GM20000 (cell line): Measurements from ENCODE around the gene BRSK1.

Experiments used
- DNase-seq: peaks from one replicate; pipeline ENCODE4 v3.0.0; 2012; ENCODE audit warnings: low spot score
- TF ChIP-seq, protein P1 (sequence below): IDR thresholded peaks from 2 replicates; pipeline ENCODE4 v1.5.1; 2012; ENCODE audit warnings: mild to moderate bottlenecking, control low read depth; ENCODE audit errors: extremely low read depth, missing control alignments

Gene BRSK1

DNA sequence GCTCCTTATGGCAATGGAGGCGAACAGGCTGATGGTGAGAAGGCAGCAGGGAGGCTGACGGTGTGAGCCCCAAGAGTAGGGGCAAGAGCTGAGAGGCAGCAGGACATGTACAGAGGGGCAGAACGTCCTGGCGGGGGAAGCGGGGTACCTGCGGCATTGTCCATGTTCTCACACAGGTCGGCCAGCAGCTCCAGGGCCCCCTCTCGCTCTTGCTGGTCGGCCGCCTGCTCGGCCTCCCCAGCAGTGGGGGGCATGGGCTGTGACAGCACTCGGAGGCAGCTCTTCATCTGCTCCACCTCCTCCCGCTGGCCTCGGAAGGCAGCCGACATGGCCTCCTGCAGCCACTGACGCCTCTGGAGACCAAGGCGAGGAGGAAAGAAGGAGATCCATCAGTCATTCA, 6.3 kb upstream of the BRSK1 start:
- no peak for DNase-seq
- TF ChIP-seq, protein P1, sequence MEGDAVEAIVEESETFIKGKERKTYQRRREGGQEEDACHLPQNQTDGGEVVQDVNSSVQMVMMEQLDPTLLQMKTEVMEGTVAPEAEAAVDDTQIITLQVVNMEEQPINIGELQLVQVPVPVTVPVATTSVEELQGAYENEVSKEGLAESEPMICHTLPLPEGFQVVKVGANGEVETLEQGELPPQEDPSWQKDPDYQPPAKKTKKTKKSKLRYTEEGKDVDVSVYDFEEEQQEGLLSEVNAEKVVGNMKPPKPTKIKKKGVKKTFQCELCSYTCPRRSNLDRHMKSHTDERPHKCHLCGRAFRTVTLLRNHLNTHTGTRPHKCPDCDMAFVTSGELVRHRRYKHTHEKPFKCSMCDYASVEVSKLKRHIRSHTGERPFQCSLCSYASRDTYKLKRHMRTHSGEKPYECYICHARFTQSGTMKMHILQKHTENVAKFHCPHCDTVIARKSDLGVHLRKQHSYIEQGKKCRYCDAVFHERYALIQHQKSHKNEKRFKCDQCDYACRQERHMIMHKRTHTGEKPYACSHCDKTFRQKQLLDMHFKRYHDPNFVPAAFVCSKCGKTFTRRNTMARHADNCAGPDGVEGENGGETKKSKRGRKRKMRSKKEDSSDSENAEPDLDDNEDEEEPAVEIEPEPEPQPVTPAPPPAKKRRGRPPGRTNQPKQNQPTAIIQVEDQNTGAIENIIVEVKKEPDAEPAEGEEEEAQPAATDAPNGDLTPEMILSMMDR: no peak

DNA sequence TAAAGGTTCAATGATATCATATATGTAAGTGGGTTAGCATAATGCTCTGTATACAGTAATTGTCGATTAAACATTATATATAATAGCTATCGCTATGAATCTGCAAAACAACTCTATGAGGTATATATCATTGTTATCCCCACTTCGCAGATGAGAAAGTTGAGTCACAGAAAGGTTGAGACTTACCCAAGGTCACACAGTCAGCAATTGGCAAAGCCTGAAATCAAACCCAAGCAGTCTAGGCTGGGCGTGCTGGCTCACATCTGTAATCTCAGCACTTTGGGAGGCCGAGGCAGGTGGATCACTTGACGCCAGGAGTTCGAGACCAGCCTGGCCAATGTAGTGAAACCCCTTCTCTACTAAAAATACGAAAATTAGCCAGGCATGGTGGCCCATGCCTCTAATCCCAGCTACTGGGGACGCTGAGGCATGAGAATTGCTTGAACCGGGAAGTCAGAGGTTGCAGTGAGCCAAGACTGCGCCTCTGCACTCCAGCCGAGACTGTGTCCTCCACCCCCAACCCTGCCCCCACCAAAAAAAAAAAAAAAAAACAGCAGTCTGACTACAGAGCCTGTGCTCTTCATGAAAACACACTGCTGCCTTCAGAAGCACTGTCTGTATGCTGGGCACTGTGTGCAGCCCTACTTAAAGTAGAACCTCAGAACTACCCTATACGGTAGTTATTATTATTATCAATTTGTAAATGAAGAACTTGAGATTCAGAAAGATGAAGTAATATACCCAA, 5.2 kb upstream of the BRSK1 start:
- DNase-seq: no peak

DNA sequence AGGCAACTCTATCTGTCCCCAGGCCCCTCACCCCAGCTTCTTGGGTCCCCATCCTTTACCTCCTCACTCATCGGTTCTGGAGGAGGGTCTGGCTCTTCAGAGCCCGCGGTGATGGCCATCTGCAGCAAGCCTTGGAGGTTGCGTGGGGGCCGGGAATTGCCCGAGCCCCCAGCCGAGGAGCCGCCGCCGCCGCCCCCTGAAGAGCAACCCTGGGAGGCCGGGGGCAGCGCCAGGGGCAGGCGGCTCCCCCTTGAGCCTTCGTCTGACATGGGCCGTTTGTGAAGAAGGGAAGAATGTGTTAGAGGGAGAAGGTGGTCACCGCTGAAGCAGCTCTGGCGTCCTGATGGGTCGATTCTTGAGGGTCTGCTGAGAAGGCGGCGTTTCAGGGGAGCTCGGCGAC, 4.5 kb upstream of the BRSK1 start:
- no peak for DNase-seq
- TF ChIP-seq, protein P1: no peak

More for the DNA sequence above, 5.2 kb upstream of the BRSK1 start:
- TF ChIP-seq, protein P1: no peak

DNA sequence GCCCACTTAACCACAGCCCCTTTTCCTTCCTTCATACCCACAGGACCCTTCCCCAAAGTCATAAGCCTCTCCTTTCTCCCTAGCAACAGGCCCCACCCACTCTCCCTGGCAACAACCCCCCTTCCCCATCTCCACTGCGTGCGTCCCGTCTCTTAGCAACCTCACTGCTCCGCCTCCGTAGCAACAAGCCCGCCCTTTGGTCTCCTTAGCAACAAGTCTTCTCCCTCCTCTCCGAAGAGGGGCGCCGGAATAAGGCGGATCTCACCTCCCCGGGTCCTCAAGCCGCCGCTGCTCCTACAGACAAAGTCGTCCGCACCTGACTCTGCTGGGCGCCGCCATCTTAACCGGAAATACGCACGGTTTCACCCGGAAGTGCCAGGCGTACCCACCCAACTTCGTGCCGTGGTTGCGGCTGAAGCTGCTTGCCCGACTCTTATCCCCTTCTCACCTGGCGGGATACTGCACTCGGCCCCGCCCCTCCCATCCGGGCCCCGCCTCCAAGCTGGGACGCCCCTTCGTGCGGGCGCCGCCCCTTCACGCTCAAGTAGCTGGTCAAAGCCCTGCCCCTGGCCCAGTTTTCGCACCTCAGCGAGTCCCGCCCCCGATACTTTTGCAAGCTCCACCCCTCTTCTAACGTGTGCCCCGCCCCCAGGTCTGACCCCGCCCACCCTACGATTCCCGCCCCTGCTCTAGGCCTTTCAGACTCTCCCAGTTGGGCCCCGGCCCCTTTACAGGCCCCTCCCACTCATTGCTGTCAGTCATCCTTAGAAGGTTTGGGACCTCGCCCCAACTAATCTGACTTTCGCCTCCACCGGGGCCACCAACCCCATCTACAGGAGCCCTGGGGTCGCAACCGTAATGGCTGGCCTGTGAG, 3.8 kb upstream of the BRSK1 start, which contains the start of gene HSPBP1:
HSPBP1 (minus strand) TSS at position 341 of the 874 bp plus-strand sequence. CDS start 502 bp downstream, outside the sequence.
- peak; percentile 89 for DNase-seq
- TF ChIP-seq, protein P1: no peak

DNA sequence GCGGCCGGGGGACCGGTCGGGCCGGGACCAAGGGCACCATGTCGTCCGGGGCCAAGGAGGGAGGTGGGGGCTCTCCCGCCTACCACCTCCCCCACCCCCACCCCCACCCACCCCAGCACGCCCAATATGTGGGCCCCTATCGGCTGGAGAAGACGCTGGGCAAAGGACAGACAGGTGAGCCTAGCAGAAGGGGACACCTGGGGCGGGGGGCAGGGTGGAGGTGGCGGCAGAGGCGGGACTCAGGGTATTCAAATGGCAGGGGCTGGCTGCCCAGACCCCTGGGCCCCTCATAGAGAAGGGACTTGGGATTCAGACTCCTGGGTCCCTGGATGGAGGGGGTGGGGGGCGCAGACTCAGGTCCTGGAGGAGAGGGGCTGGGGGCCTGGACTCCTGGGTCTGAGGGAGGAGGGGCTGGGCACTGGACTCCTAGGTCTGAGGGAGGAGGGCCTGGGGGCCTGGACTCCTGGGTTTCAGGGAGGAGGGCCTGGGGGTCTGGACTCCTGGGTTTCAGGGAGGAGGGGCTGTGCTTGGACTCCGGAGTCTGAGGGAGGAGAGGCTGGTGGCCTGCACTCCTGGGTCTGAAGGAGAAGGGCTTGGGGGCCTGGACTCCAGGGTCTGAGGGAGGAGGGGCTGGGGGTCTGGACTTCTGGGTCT, 735 bp downstream of the BRSK1 start:
- TF ChIP-seq, protein P1: no peak
- DNase-seq: no peak

DNA sequence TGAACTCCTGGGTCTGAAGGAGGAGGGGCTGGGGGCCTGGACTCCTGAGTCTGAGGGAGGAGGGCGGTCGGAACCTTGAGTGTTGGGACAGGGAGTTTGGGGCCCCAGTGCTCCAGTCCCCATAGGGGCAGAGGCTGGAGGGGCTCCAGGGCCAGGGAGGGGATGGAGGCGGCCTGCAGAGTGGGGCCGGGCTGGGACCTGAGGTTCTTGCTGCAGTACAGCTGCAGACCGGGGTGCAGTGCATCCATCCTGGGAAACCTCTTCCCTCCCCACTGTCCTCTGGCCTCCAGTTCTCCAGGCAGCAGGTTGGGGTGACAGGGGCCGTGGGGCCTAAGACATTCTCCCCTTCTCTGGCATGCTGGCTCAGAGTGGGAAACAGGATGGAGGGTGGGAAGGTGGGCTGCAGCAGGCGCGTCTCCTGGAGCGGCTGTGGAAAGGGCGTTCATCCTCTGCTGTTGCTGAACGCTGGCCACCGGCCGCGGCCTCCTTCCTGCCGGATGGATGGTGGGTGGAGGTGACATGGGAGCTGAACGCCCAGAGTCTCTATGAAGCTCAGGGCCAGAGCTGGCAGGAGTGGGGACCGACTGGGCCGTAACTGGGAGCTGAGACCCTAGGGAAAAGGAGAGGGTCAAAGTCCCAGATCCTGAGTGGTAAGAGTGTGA, 1.6 kb downstream of the BRSK1 start:
- TF ChIP-seq, protein P1: no peak
- no peak for DNase-seq
